Motor neuron (in vitro differentiated cells): ENCODE results near the gene SCMH1. TPM values are rescaled to one million over a fixed set of nuclear protein-coding genes. Genes with fewer than 3 reads are reported as not detected.

Source experiments
- ATAC-seq, 8 experiments: fragments of 200-7000 bp; cut with Tn5 transposase; replicated peaks in 6 of 8; 2 replicates each; pipeline ENCODE4 v1.8.0; 2021; ENCODE audit warnings: mild to moderate bottlenecking in 8 of 8, moderate library complexity in 8 of 8
- H3K27ac ChIP-seq, 2 donors: fragments of 250-450 bp; sonication (Bioruptor Pico); 2 replicates each; pipeline ENCODE4 v1.9.0; 2021; ENCODE audit warnings: antibody characterized with exemption in 2 of 2, mild to moderate bottlenecking in 2 of 2, moderate library complexity in 1 of 2
- H3K4me1 ChIP-seq, 2 donors: fragments of 250-450 bp; sonication (Bioruptor Pico); replicated peaks in 1 of 2; 2 replicates each; pipeline ENCODE4 v1.6.1; 2021; ENCODE audit warnings: antibody characterized with exemption in 2 of 2, mild to moderate bottlenecking in 2 of 2, moderate library complexity in 1 of 2
- H3K4me3 ChIP-seq, 5 donors: fragments of 250-450 bp; sonication (Bioruptor Pico); 2 replicates each; pipeline ENCODE4 v1.9.0; 2021; ENCODE audit warnings: antibody characterized with exemption in 5 of 5, mild to moderate bottlenecking in 5 of 5, moderate library complexity in 4 of 5
- WGBS, 10 experiments: fragments of 450-650 bp; shearing (Covaris generic); methylation state at CpG; one replicate each; pipeline ENCODE4 v1.0.0; 2022; 5-methylcytosine and 5-hydroxymethylcytosine counted together
- in situ Hi-C, 9 experiments: fragments of 400-800 bp; cut with MboI; loops; one replicate each; pipeline ENCODE4 v1.15.0; 2021; ENCODE audit warnings: low sequenced_read_pairs in 9 of 9, low pct_unique_long_range_greater_than_20kb in 2 of 9; ENCODE audit not compliant: unreplicated experiment in 9 of 9
- total RNA-seq, 8 experiments: library from RNA; unstranded; fragments of 300-600 nt; gene quantifications; 2 replicates each; pipeline versions ENCODE4 v1.2.3 to v1.2.4, GENCODE V29; 2022

SCMH1 gene
- total RNA-seq = 10 to 100 TPM in 7 of 8 experiments, 1 to 10 TPM in 1; 8.8 to 40.9 (median 30.1) TPM

DNA sequence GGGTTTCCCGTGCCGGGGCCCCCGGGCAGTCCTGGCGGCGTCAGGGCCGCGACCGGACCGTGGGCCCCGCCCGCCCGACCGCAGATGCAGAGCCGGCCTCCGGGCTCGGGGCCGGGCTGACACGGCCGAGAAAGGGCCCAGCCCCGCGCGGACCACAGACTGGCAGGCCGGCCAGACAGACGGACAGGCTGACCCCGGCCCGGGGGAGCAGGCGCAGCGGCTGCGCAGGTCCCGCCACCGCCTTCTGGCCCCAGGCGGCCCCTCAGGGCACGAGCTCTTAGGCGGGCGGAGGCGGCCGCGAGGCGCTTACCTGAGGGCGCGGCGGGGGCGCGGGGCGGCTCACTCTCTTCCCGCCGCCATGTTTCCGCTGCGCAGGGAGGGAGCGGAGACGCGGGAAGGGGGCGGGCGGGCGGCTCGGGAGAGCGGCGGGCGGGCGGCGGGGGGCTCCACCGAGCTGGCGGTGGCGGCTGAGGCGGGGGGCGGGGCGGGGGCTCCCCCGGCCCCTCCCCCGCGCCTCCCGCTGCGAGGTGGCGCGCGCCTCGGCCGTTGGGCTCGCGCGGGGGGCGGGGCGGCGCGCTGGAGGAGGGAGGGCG is at the start of gene SCMH1:
TSS of gene SCMH1 (minus strand) at position 558 of the 593 bp plus-strand sequence. CDS start 56,173 bp downstream, outside the sequence.
- in situ Hi-C loops = loop anchor here in 1 of 9 experiments (25.0 kb wide), 1 partner anchor 205 kb away; no protein-coding TSS in a partner anchor
- no CpG with 5 or more reads among the region's 85 CpGs for WGBS, 10 experiments
- H3K4me1 ChIP-seq = peaks cover 32 to 33% of the 10 kb centered on the region in 2 donors
- peak within 1 kb of the TSS; percentile 52 to 92 (median 83) for H3K4me3 ChIP-seq
- peak within 1 kb of the TSS; percentile 52 to 85 for H3K27ac ChIP-seq
- ATAC-seq = peak; percentile 65 to 85 (median 72)

DNA sequence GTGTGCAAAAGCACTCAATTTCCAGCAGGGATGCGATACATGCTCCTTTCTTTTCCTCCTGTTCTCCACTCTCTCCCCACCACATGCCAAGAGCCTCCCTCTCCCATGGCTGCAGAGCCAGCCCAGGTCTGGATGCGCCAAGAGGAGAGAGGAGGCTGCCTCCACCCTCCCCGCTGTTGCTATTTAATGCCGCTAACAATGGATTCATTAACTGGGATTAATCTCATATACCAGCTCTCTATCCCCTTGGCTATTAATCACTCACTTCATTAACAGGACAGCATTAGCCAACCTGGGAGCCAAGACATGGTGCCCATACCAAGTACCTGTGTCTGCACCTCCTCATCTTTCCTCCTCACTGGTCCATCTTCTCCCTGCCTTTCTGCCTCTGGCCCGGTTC is 49.1 kb upstream of the SCMH1 start:
- no peak for ATAC-seq
- 0 to 100% (median 78%) methylated on average over 1 to 5 of the region's 5 CpGs; no CpG with 5 or more reads in 2 of the 10 experiments for WGBS, 10 experiments
- in situ Hi-C loops = loop anchor here in 7 of 9 experiments (25.0 kb wide), 1 partner anchor 121 kb away; no protein-coding TSS in a partner anchor
- H3K4me3 ChIP-seq = no peak overlapping the region
- H3K4me1 ChIP-seq = peaks cover 27 to 30% of the 10 kb centered on the region in 2 donors
- no peak overlapping the region for H3K27ac ChIP-seq

DNA sequence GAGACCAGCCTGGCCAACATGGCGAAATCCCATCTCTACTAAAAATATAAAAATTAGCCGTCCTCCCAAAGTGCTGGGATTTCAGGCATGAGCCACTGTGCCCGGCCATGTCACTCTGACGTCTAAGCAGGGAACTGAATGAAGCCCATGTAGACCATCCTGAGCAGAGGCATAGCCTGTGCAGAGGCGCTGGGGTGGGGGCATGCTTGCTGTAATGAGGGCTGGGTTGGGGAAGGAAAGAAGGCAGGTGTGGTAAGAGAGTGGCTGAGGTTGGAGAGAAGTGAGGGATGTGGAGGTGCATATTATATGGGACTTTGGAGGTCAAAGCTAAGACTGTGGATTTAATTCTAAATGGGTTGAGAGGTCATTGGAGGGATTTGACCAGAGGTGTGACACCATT is 47.1 kb upstream of the SCMH1 start:
- Histone ChIP-seq H3K4me3 (no peak overlapping the region), H3K27ac (no peak overlapping the region), H3K4me1 (peaks cover 29 to 31% of the 10 kb centered on the region in 2 donors)
- no peak for ATAC-seq
- 38 to 100% (median 87%) methylated on average over 2 to 5 of the region's 5 CpGs; no CpG with 5 or more reads in 4 of the 10 experiments for WGBS, 10 experiments
- in situ Hi-C loops = loop anchor here in 8 of 9 experiments (10.0 to 25.0 kb wide), 2 partner anchors 123 to 146 kb away; no protein-coding TSS in a partner anchor

DNA sequence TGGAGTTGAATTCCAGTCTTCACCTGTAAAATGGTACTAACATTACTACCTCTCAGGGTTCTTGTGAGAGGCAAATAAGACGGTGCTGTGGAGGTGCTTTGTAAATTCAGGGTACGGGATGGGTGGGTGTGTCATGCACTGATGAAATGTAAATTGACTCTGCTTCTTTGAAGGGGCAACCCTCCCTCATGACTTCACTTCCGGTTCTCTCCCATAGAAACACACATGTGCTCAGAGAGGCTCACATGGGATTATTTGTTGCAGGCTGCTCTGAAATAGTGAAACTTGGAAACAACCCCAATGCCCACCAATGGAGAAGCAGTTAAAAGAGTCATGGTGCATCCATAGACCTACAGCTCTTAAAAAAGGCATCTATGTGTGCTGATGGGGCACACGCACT is 44.9 kb upstream of the SCMH1 start:
- WGBS, 10 experiments = 28 to 100% (median 100%) methylated on average over 1 to 4 of the region's 4 CpGs; no CpG with 5 or more reads in 2 of the 10 experiments
- no peak overlapping the region for H3K27ac ChIP-seq
- ATAC-seq = peak in 7 of 8 experiments; percentile 13 to 42 (median 23)
- H3K4me1 ChIP-seq = peaks cover 25 to 28% of the 10 kb centered on the region in 2 donors
- H3K4me3 ChIP-seq = no peak overlapping the region
- in situ Hi-C loops = loop anchor here in 8 of 9 experiments (10.0 to 25.0 kb wide), 2 partner anchors 125 to 148 kb away; no protein-coding TSS in a partner anchor

DNA sequence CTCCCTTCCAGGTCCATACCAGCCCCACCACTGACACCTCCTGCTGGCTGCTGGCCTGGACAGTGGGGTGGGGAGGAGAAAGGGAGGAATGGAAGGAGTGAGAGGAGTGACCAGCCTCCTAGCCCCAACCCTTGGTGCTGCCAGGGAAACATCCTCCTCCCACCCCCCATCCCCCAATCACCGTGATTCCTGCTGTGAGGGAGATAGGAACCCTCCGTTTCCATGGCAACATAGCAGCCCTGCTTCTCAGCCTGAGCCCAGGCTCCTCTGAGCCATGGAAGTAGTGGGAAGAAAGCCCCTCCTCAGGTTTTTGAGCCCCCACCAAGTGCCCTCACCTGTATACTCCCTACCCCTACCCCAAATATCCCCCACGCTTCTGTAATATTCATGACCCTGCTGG is 44.4 kb upstream of the SCMH1 start:
- no peak overlapping the region for H3K4me3 ChIP-seq
- peaks cover 25 to 28% of the 10 kb centered on the region in 2 donors for H3K4me1 ChIP-seq
- peak overlapping the region in 1 of 2 donors; percentile 7 for H3K27ac ChIP-seq
- peak in 6 of 8 experiments; percentile 10 to 94 (median 92) for ATAC-seq
- in situ Hi-C loops = loop anchor here in 8 of 9 experiments (10.0 to 25.0 kb wide), 2 partner anchors 126 to 148 kb away; no protein-coding TSS in a partner anchor
- WGBS, 10 experiments = 0% methylated on average over 1 of the region's 3 CpGs; no CpG with 5 or more reads in 9 of the 10 experiments

DNA sequence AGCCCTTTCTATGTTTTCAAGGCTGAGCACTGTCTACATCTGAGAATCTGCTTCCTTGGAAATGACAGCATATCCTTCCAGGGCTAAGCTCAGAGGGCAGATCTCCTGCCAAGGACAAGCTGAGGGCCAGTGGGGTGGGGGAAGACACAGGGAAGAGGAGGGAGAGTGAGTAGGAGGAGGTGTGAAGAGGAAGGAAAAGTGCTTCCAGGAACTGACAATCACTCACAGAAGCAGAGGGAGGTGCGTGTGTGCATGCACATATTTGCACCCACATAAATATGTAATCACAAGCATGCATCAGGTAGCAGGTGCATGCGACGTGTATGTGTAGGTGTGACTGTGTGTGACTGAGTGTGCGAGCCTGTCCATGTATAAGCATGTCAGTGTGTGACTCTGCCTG is 43.7 kb upstream of the SCMH1 start:
- Histone ChIP-seq H3K4me1 (peaks cover 21 to 28% of the 10 kb centered on the region in 2 donors), H3K27ac (no peak overlapping the region), H3K4me3 (no peak overlapping the region)
- in situ Hi-C loops = loop anchor here in 8 of 9 experiments (10.0 to 25.0 kb wide), 2 partner anchors 126 to 149 kb away; no protein-coding TSS in a partner anchor
- peak in 3 of 8 experiments; percentile 0 to 30 (median 5) for ATAC-seq
- 0 to 100% (median 83%) methylated on average over 1 to 4 of the region's 4 CpGs; no CpG with 5 or more reads in 4 of the 10 experiments for WGBS, 10 experiments

DNA sequence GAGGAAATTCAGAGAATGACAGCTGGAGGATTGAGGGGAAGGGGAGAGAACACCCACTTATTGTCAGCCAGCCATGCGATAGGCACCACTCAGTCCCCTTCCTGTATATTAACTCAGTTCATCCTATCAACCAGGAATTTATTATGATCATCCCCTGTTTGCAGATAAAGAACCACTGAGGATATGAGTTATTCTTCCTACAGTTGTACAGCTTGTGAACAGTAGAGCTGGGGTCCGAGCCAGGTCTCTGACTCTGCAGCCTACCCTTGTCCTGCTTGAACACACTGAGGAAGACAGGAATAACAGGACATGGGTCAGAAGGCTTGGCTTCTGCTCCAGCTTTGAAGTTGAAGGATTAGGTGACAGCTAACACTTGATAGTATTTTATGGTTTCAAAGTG is 42.0 kb upstream of the SCMH1 start:
- in situ Hi-C loops = loop anchor here in 8 of 9 experiments (10.0 to 25.0 kb wide), 2 partner anchors 128 to 151 kb away; no protein-coding TSS in a partner anchor
- H3K4me3 ChIP-seq = no peak overlapping the region
- 33 to 100% (median 86%) methylated on average over 1 to 2 of the region's 2 CpGs; no CpG with 5 or more reads in 1 of the 10 experiments for WGBS, 10 experiments
- ATAC-seq = no peak
- H3K27ac ChIP-seq = no peak overlapping the region
- H3K4me1 ChIP-seq = peaks cover 21 to 28% of the 10 kb centered on the region in 2 donors

DNA sequence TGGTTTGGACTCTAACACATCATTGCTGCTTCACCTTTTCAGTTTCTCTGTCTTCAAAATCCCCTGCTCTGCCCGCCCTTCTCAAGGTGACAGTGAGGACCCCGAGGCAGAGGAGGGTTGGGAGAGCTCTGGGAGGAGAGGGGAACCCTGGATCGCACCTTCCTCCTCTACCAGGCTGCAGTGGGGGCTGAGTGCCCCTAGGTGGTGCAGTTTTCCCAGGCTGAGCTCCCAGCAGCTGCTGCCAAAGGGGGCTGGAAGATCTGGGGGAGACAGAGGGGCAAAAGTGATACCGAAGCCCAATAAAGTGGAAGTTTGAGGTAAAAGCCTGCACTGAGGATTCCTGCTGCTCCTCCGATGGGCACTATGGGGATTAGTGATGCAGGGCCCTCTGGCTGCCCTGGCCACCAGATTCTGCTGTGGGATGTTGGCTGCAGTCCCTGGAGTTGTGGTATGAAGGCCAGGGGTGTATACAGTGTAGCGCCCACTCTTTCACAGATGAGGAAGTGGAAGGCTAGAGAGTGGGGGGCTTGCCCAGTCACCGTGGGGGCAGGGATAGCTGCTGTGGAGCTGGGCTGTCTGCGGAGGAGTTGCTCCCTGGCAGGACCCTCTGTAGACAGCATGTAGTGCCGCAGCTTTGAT is 40.7 kb upstream of the SCMH1 start:
- in situ Hi-C loops = loop anchor here in 8 of 9 experiments (10.0 to 25.0 kb wide), 2 partner anchors 130 to 152 kb away; no protein-coding TSS in a partner anchor
- WGBS, 10 experiments = 20 to 46% (median 43%) methylated on average over 1 to 6 of the region's 9 CpGs; no CpG with 5 or more reads in 5 of the 10 experiments
- Histone ChIP-seq H3K4me3 (no peak overlapping the region), H3K4me1 (peaks cover 22 to 31% of the 10 kb centered on the region in 2 donors), H3K27ac (no peak overlapping the region)
- ATAC-seq = peak; percentile 11 to 83 (median 32)

DNA sequence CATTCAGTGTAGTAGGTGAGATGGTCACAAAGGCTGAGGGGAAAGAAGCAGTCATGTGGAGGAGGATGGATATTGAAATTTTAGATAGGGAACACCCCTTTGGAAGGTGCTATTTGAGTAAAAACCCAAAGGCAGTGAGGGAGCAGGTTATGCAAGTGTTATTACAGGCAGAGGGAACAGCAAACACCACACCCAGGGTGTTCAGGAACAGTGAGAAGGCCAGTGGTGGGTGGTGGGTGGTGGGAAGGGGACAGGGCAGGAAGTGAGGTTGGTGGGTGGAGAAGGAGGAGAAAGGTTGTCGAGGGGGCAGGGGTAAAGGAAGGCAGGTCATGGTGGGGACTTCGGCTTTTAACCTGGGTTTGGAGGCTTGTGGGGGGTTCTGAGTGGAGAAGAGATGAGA is 39.2 kb upstream of the SCMH1 start:
- in situ Hi-C loops = loop anchor here in 8 of 9 experiments (10.0 to 25.0 kb wide), 2 partner anchors 131 to 153 kb away; no protein-coding TSS in a partner anchor
- peak in 3 of 8 experiments; percentile 11 to 18 (median 13) for ATAC-seq
- WGBS, 10 experiments = 0 to 80% (median 40%) methylated on average over 1 of the region's 2 CpGs; no CpG with 5 or more reads in 7 of the 10 experiments

DNA sequence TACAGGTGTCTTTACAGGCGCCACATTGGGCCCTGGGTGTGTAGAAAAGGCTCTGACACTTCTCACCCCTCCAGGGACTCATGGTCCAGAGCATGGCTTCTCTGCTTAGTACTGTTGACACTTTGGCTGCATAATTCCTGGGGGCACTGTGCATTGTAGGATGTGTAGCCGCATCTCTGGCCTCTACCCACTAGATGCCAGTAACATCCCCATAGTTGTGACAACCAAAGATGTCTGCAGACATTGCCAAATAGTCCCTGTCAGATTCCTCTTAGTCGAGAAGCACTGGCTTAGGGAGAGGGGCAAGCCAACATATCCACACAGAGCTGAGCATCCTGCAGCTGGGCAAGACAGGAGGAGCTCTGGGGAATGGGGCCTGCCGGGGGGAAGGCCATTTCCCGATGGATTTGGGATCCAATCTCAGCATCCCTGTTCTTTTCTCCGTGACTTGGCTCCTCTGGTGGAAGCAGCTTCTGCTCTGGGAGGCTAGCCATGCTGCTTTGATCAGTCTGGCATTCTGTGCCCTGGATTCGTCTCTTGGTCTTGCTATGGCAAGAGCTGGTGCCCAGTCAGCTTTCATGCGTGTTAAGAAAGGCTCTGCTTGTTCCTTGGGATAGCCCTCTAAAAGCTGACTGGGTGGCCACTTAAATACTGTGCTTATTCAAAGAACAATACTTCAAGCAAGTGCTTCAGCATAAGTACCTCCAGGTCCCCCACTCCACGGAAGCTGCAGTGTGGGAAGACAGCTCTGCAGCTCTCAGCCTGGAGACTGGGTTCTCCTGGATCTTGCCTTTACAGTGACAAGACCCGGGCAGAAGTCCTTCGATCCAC is 38.3 kb upstream of the SCMH1 start:
- in situ Hi-C loops = loop anchor here in 8 of 9 experiments (10.0 to 25.0 kb wide), 2 partner anchors 132 to 154 kb away; no protein-coding TSS in a partner anchor
- Histone ChIP-seq H3K27ac (no peak overlapping the region), H3K4me1 (peaks cover 8 to 20% of the 10 kb centered on the region in 2 donors), H3K4me3 (no peak overlapping the region)
- WGBS, 10 experiments = 53 to 85% (median 74%) methylated on average over 1 to 8 of the region's 11 CpGs; no CpG with 5 or more reads in 2 of the 10 experiments
- ATAC-seq = no peak

More for the DNA sequence above, 39.2 kb upstream of the SCMH1 start:
- no peak overlapping the region for H3K4me3 ChIP-seq
- H3K4me1 ChIP-seq = peaks cover 17 to 28% of the 10 kb centered on the region in 2 donors
- H3K27ac ChIP-seq = no peak overlapping the region

DNA sequence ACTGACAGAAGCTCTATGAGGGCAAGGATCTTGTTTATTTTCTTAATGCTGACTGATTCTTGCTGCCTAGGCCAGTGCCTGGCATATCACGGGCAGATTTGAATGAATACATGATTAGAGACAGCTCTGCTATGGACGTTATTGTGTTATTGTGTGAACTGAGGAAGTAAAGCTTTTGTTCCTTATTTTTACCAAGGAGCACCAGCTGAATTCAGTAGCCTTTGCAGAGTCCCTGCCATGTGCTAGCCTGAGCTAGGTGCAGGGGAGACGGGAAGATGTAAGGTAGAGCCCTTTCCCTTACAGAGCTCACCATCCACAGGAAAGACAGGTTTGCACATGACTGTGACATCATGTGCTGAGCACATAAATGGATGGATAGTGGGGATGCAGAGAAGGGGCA is 36.0 kb upstream of the SCMH1 start:
- peak overlapping the region in 1 of 2 donors; percentile 7 for H3K27ac ChIP-seq
- no peak for ATAC-seq
- peaks cover 5 to 11% of the 10 kb centered on the region in 2 donors for H3K4me1 ChIP-seq
- 49 to 83% (median 71%) methylated on average over 2 to 3 of the region's 3 CpGs; no CpG with 5 or more reads in 3 of the 10 experiments for WGBS, 10 experiments
- H3K4me3 ChIP-seq = no peak overlapping the region
- in situ Hi-C loops = loop anchor here in 7 of 9 experiments (25.0 kb wide), 1 partner anchor 134 kb away; no protein-coding TSS in a partner anchor
